ENCODE data around the gene BAIAP2. TPM values are rescaled to one million over a fixed set of nuclear protein-coding genes. Genes with fewer than 3 reads are reported as not detected.

BAIAP2 gene
- total RNA-seq, 1 donor from 2014 or later: 119 TPM

- Histone ChIP-seq H3K27ac (peak overlapping the region; percentile 87), H3K4me3 (no peak overlapping the region), H3K4me1 (peaks cover 59% of the 10 kb centered on the region), H3K9me3 (no peaks in the 10 kb centered on the region), H3K36me3 (peaks cover 48% of the 10 kb centered on the region), H3K27me3 (ENCODE audit: low read depth) (no peaks in the 10 kb centered on the region)
- intact Hi-C loops (cut with DNase I): no loop called here
- ATAC-seq: peak; percentile 16 to 18
- TF ChIP-seq, protein P1, sequence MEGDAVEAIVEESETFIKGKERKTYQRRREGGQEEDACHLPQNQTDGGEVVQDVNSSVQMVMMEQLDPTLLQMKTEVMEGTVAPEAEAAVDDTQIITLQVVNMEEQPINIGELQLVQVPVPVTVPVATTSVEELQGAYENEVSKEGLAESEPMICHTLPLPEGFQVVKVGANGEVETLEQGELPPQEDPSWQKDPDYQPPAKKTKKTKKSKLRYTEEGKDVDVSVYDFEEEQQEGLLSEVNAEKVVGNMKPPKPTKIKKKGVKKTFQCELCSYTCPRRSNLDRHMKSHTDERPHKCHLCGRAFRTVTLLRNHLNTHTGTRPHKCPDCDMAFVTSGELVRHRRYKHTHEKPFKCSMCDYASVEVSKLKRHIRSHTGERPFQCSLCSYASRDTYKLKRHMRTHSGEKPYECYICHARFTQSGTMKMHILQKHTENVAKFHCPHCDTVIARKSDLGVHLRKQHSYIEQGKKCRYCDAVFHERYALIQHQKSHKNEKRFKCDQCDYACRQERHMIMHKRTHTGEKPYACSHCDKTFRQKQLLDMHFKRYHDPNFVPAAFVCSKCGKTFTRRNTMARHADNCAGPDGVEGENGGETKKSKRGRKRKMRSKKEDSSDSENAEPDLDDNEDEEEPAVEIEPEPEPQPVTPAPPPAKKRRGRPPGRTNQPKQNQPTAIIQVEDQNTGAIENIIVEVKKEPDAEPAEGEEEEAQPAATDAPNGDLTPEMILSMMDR (IDR thresholded peaks at IDR 0.05): no peak
- peak; percentile 77 for DNase-seq
These were observed 49.9 kb downstream of the BAIAP2 start for GRCh38 chr17:81084680-81085419.

DNA sequence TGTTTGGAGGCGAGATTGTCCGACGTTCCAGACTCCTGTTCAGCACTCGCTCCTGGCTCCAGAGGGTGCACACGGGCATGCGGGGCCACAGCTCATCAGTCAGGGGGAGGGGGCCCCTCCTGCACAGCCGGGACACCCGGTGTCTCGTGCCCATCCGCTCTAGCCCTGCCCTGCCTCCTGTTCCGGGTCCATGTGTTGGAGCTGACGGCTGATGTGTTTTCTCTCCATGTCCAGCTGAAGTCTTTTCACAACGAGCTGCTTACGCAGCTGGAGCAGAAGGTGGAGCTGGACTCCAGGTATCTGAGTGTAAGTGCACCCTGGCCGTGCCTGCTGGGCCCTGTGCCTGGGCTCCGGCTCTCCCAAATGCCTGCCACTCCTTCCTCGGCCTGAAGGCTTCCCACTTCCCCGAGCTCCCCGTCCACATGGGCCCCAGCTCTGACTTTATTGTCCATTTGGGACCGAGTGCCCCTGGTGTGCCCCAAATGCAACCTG, 50.5 kb downstream of the BAIAP2 start:
- Histone ChIP-seq H3K4me1 (peaks cover 65% of the 10 kb centered on the region), H3K9me3 (no peaks in the 10 kb centered on the region), H3K4me3 (no peak overlapping the region), H3K27ac (peak overlapping the region; percentile 87), H3K36me3 (peaks cover 42% of the 10 kb centered on the region), H3K27me3 (ENCODE audit: low read depth) (no peaks in the 10 kb centered on the region)
- TF ChIP-seq, protein P1 (IDR thresholded peaks at IDR 0.05): no peak
- DNase-seq: no peak
- intact Hi-C loops (cut with DNase I): no loop called here
- ATAC-seq: no peak

DNA sequence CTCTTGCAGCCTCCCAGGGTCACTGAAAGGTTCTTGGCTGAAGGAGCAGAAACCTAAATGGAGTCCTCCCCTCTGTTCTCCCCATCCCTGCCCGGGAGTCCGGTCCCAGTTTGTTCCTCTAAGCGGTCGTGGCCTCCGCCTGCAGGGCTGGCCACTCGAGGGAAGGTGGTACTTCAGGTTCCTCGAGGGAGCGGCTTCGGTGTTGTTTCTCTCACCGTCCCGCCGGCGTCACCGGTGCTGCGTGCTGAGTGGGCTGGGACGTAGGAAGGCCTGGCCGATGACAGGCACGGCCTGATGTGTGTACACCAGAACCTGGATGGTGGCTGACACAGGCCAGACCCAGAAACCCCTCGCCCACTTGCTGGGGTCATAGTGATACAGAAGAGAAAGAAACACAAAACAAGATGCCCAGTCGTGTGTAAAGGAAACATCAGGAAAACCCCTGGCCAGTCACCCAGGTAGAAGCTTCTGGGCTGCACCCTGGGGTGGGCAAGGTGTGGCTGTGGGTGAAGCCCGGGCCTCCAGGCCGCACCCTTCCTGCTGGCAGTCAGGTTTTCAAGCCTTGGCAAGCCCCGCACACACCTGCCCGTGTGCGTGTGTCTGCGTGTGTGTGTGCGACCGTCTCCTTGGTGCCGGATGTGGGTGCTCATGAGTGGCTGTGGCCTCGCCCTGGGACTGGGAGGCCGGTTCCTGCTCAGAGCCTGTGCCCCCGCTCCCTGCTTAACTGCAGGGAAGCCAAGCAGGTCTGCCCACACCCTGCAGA, 52.0 kb downstream of the BAIAP2 start:
- Histone ChIP-seq H3K4me1 (peaks cover 66% of the 10 kb centered on the region), H3K27me3 (ENCODE audit: low read depth) (no peaks in the 10 kb centered on the region), H3K4me3 (no peak overlapping the region), H3K9me3 (no peaks in the 10 kb centered on the region), H3K27ac (peak overlapping the region; percentile 36), H3K36me3 (peaks cover 37% of the 10 kb centered on the region)
- intact Hi-C loops (cut with DNase I): no loop called here
- TF ChIP-seq, protein P1 (IDR thresholded peaks at IDR 0.05): no peak
- ATAC-seq (peak in 1 of 2 donors; percentile 8), DNase-seq (peak; percentile 79)

DNA sequence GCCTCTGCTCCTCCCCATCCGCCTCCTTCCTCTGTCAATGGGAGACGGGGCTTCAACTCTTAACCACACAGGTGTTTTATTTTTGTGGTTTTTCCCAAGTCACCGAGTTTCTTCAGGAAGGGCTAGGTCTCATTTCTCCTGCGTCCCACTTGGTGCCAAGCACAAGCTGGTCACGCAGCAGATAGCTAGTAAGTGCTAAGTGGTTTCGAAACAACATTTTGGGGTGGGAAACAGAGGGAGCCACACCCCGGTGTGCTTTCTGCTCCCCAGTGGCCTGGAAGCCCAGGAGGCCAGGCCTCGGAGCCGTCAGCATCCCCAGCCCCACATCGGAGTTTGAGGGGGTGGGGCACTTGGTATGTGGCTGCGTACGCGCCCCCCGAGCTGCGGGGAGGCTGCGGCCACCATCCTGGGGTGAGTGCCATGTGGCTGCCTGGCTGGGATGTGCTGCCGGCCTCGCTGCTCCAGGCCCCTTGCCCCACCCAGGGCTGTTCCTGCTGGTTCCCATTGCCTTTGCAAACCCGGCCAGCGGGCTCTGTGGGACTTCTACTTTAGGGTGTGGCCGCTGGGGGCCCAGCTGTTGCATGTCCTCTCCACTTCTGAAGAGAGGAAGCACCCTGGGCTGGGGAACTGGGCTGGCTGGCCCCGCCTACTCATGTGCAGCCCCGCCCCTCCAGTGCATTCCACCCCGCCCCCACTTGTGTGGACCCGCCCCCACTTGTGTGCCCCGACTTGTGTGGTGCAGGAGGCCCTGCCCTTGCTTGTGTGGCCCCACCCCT, 55.6 kb downstream of the BAIAP2 start:
- Histone ChIP-seq H3K9me3 (no peaks in the 10 kb centered on the region), H3K27ac (peak overlapping the region; percentile 67), H3K4me1 (peaks cover 50% of the 10 kb centered on the region), H3K4me3 (peak overlapping the region; percentile 11), H3K36me3 (peaks cover 39% of the 10 kb centered on the region), H3K27me3 (ENCODE audit: low read depth) (no peaks in the 10 kb centered on the region)
- DNase-seq: peak; percentile 92
- TF ChIP-seq, protein P1 (IDR thresholded peaks at IDR 0.05): no peak
- peak; percentile 67 to 80 for ATAC-seq
- intact Hi-C loops (cut with DNase I): no loop called here

DNA sequence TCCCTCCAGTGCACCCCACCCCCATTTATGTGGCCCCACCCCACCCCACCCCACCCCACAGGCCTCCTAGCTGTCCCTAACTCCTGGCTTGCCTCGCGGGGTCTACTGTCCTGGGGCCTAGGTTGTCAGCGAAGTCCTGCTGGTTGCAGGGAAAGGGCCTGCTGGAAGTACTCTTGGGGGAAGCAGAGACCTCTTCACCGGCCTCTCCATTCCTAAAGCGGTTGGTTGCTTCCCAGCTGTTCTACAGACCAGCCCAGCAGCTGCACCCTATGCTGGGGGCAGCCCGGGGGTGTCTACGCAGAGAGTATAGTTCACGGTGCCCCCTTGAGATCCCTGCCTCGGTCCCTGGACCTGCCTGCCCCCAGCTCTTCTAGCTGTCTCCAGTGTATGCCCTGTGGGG, 56.2 kb downstream of the BAIAP2 start:
- ATAC-seq: no peak
- peak overlapping the region; percentile 60 for H3K27ac ChIP-seq
- peaks cover 56% of the 10 kb centered on the region for H3K4me1 ChIP-seq

More for the DNA sequence above, 56.2 kb downstream of the BAIAP2 start:
- Histone ChIP-seq H3K4me3 (no peak overlapping the region), H3K9me3 (no peaks in the 10 kb centered on the region), H3K27me3 (ENCODE audit: low read depth) (no peaks in the 10 kb centered on the region), H3K36me3 (peaks cover 38% of the 10 kb centered on the region)
- TF ChIP-seq, protein P1 (IDR thresholded peaks at IDR 0.05): no peak
- intact Hi-C loops (cut with DNase I): no loop called here
- no peak for DNase-seq

Data from lower lobe of right lung (tissue), 2 donors.